Panc1 (cell line): ENCODE results near the gene WFDC8. TPM values are rescaled to one million over a fixed set of nuclear protein-coding genes. Genes with fewer than 3 reads are reported as not detected.

Source experiments
- ATAC-seq: fragments of 200-7000 bp; cut with Tn5 transposase; 2 replicates; pipeline ENCODE4 v1.9.1; 2020; ENCODE audit warnings: mild to moderate bottlenecking, moderate library complexity
- BruUV-seq: library from RNA; stranded (reverse); fragments of 400-500 nt; replicated peaks from 2 replicates; lab custom pipeline; 2021; lab: Mats Ljungman, UMichigan
- CTCF ChIA-PET: fragments of 300-600 bp; sonication (Branson Sonifier 250); formaldehyde crosslinking; loops from one replicate; lab custom pipeline; 2022; ENCODE audit warnings: antibody characterized with exemption; lab: Charles Lee
- POLR2A ChIA-PET: fragments of 300-600 bp; sonication (Branson Sonifier 250); formaldehyde crosslinking; loops from one replicate; lab custom pipeline; 2022; ENCODE audit warnings: antibody characterized with exemption; lab: Charles Lee
- DNase-seq: peaks from one replicate; pipeline ENCODE4 v3.0.0-alpha.2; 2010; ENCODE audit warnings: low read depth, low spot score
- H3K27ac ChIP-seq: 2 replicates; pipeline ENCODE4 v1.5.1; 2011; ENCODE audit warnings: mild to moderate bottlenecking, low read length, inconsistent platforms
- H3K27me3 ChIP-seq: fragments of 200-500 bp; sonication (Bioruptor generic); 2 replicates; pipeline ENCODE4 v1.6.0; 2014; ENCODE audit warnings: low read length, inconsistent platforms; ENCODE audit not compliant: control insufficient read depth, insufficient read depth
- H3K36me3 ChIP-seq: fragments of 200-500 bp; sonication (Bioruptor generic); 2 replicates; pipeline ENCODE4 v1.5.1; 2014; ENCODE audit warnings: inconsistent platforms, mild to moderate bottlenecking, low read length, moderate library complexity; ENCODE audit not compliant: control insufficient read depth, insufficient read depth
- H3K4me1 ChIP-seq: 2 replicates; pipeline ENCODE4 v1.5.1; 2011; ENCODE audit warnings: inconsistent platforms, mild to moderate bottlenecking, low read length, moderate library complexity; ENCODE audit not compliant: control insufficient read depth, insufficient read depth
- H3K4me3 ChIP-seq, 2 experiments: 2 replicates each; pipeline ENCODE4 v1.5.1; 2011 to 2012; ENCODE audit warnings: low read depth in 2 of 2, low read length in 2 of 2, mild to moderate bottlenecking in 2 of 2, inconsistent platforms in 1 of 2, moderate library complexity in 1 of 2
- H3K9me3 ChIP-seq: fragments of 200-500 bp; sonication (Bioruptor generic); 2 replicates; pipeline ENCODE4 v1.5.1; 2014; ENCODE audit warnings: low read depth, mild to moderate bottlenecking, inconsistent platforms, low read length, moderate library complexity; ENCODE audit not compliant: control insufficient read depth, insufficient read depth
- CTCF ChIP-seq: fragments of 450-650 bp; IDR thresholded peaks from 2 replicates; pipeline ENCODE4 v1.5.1; 2017; ENCODE audit warnings: mild to moderate bottlenecking
- POLR2AphosphoS5 ChIP-seq: IDR thresholded peaks from 2 replicates; pipeline ENCODE4 v1.6.1; 2012; ENCODE audit warnings: mild to moderate bottlenecking, low read depth, low read length, moderate library complexity
- REST ChIP-seq, 2 experiments: IDR thresholded peaks; 2 replicates each; pipeline ENCODE4 v1.6.1; 2011 to 2012; ENCODE audit warnings: low read depth in 2 of 2, control low read depth in 1 of 2, low read length in 1 of 2, mild to moderate bottlenecking in 1 of 2, moderate library complexity in 1 of 2; ENCODE audit not compliant: insufficient read depth in 1 of 2
- SIN3A ChIP-seq: IDR thresholded peaks from 2 replicates; pipeline ENCODE4 v1.6.1; 2012; ENCODE audit warnings: low read depth, mild to moderate bottlenecking, low read length, moderate library complexity, borderline replicate concordance; ENCODE audit not compliant: insufficient read depth
- TCF7L2 ChIP-seq: IDR thresholded peaks from 2 replicates; pipeline ENCODE4 v1.6.1; 2011; ENCODE audit warnings: mild to moderate bottlenecking, low read depth, low read length, inconsistent platforms
- in situ Hi-C: cut with HindIII; loops from 2 replicates; pipeline ENCODE4 v1.10.0; 2016; ENCODE audit warnings: low sequenced_read_pairs, low pct_unique_long_range_greater_than_20kb
- intact Hi-C: fragments of 100-400 bp; cut with micrococcal nuclease; formaldehyde crosslinking; loops from one replicate; pipeline ENCODE4 v1.10.0; 2022; ENCODE audit not compliant: unreplicated experiment
- total RNA-seq: library from RNA; stranded (reverse); gene quantifications from one replicate; pipeline ENCODE4 v1.2.1, GENCODE V29; 2021; ENCODE audit not compliant: unreplicated experiment

The WFDC8 gene
- total RNA-seq, 1 experiment from 2014 or later, result not detected

- ATAC-seq (no peak), DNase-seq (no peak)
- in situ Hi-C loops, result no loop called here
- Histone ChIP-seq H3K9me3 (no peaks in the 10 kb centered on the region), H3K4me1 (no peaks in the 10 kb centered on the region), H3K36me3 (no peaks in the 10 kb centered on the region), H3K27ac (no peak overlapping the region), H3K4me3 (no peak overlapping the region), H3K27me3 (peaks cover 9% of the 10 kb centered on the region; the same call in 1 of the 2 replicates)
- intact Hi-C loops, result no loop called here
- BruUV-seq, result no TSS peak
- TF ChIP-seq POLR2AphosphoS5 (no peak), CTCF (no peak), TCF7L2 (no peak), REST (IDR thresholded peaks at IDR 0.05; ENCODE audit: insufficient read depth in 1 of 2, low read depth in 2 of 2, low read length in 1 of 2) (no peak), SIN3A (no peak)
- ChIA-PET POLR2A (no interaction called here), CTCF (no interaction called here)
These were observed 28.3 kb downstream of the WFDC8 start for GRCh38 chr20:45550765-45551164.

GRCh38 chr20:45548410-45548809 lies 30.7 kb downstream of the WFDC8 start:
- ATAC-seq, result no peak
- in situ Hi-C loops, result no loop called here

More at GRCh38 chr20:45548410-45548809, 30.7 kb downstream of the WFDC8 start:
- BruUV-seq, result no TSS peak
- DNase-seq, result no peak
- H3K9me3 ChIP-seq, result no peaks in the 10 kb centered on the region
- no peak overlapping the region for H3K27ac ChIP-seq
- peaks cover 9% of the 10 kb centered on the region; the same call in 1 of the 2 replicates for H3K27me3 ChIP-seq
- no peaks in the 10 kb centered on the region for H3K4me1 ChIP-seq
- POLR2A ChIA-PET, result no interaction called here
- no peaks in the 10 kb centered on the region for H3K36me3 ChIP-seq
- no peak overlapping the region for H3K4me3 ChIP-seq
- intact Hi-C loops, result no loop called here
- CTCF ChIA-PET, result no interaction called here
- TF ChIP-seq REST (IDR thresholded peaks at IDR 0.05; ENCODE audit: insufficient read depth in 1 of 2, low read depth in 2 of 2, low read length in 1 of 2), result no peak
- no peak for TF ChIP-seq POLR2AphosphoS5
- TF ChIP-seq SIN3A, result no peak
- no peak for TF ChIP-seq CTCF
- TF ChIP-seq TCF7L2, result no peak
